Measurements from ENCODE around the gene MACROD1.
"Not testable (repeated sequence)": the region's sequence is repeated elsewhere in the genome, so short reads cannot be mapped to it uniquely, and the experiment has no call there.

MACROD1 gene

DNA sequence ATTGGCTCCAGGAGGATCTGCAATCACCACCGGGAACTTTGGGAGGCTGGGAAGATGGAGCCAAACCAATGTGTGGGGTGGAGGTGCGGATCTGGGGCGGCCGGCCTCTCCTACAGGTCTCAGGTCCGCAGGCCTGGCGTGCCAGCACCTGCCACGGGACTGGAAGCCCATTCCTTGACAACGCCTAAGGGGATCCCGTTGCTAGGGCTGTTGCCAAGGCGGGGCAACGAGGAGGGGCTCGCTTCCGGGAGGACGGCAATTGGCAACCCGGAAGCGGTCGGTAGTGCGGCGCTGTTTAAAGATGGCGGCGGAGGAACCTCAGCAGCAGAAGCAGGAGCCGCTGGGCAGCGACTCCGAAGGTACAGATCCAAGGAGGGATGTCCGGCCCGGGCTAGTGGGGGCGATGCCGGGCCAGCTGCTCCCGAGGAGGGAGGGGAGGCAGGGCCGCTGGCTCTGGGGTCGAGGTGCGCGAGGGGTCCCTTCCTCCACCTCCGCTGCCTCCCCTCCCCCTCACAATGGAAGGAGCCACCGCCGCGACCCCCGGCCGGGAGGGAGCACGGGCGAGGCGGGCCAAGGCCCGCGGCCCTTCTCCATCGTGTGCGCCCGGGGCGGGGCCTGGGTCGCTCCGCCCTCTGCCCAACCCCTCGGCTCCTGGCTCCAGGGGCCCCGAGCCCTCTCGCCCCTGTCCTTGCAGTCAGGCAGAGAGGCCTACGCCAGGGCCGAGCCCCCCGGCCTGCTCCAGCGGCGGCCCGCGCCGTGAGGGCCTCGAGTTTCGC, 179.6 kb downstream of the MACROD1 start, which contains the start of gene OTUB1:
TSS of gene OTUB1 (plus strand) at position 283 of the 776 bp plus-strand sequence. CDS start at position 302, 19 bp downstream.
- Mint-ChIP-seq H3K4me1 (peaks cover 20% of the 10 kb centered on the region), H3K27ac (peak within 1 kb of the TSS; percentile 86 to 97 (median 95)), H3K27me3 (ENCODE audit: low read depth) (no peaks in the 10 kb centered on the region), H3K36me3 (ENCODE audit: low read depth) (peaks cover 24% of the 10 kb centered on the region), H3K4me3 (peak within 1 kb of the TSS; percentile 97 to 100 (median 99)), H3K9me3 (no peaks in the 10 kb centered on the region)
- no peak for TF ChIP-seq CTCF (IDR thresholded peaks at IDR 0.05; ENCODE audit: unreplicated experiment in 3 of 3)

- no peak for TF ChIP-seq CTCF (IDR thresholded peaks at IDR 0.05; ENCODE audit: unreplicated experiment in 3 of 3)
These were observed 180.1 kb downstream of the MACROD1 start for GRCh38 chr11:63985812-63986155.

DNA sequence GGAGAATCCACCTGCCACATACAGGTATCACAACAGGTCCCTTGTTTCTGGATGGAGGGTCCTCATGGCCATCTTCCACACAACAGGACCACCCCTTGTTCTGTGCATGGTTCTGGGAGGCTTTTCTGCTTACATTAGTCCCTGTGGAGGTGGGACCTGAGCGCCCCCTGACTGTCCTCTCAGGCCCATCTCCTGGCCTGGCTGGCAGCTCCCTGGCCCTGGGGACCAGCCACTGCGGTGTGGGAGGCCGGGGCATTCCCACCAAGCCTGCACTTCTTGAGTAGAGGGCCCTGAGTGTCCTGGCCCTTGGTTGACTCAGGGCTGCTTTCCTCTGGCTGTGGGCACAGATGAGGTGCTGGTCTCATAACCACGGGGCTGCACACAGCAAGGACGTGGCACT, 186.5 kb downstream of the MACROD1 start:
- Mint-ChIP-seq H3K36me3 (ENCODE audit: low read depth) (peaks cover 8% of the 10 kb centered on the region), H3K27me3 (ENCODE audit: low read depth) (no peaks in the 10 kb centered on the region), H3K4me1 (peaks cover 21% of the 10 kb centered on the region), H3K27ac (no peak overlapping the region), H3K4me3 (no peak overlapping the region), H3K9me3 (no peaks in the 10 kb centered on the region)
- TF ChIP-seq CTCF (IDR thresholded peaks at IDR 0.05; ENCODE audit: unreplicated experiment in 3 of 3) = no peak

More at GRCh38 chr11:63985812-63986155, 180.1 kb downstream of the MACROD1 start:
- Mint-ChIP-seq H3K9me3 (no peaks in the 10 kb centered on the region), H3K27ac (peak overlapping the region; percentile 86 to 97 (median 95)), H3K4me3 (peak overlapping the region; percentile 97 to 100 (median 99)), H3K4me1 (peaks cover 20% of the 10 kb centered on the region), H3K36me3 (ENCODE audit: low read depth) (peaks cover 18% of the 10 kb centered on the region), H3K27me3 (ENCODE audit: low read depth) (no peaks in the 10 kb centered on the region)

DNA sequence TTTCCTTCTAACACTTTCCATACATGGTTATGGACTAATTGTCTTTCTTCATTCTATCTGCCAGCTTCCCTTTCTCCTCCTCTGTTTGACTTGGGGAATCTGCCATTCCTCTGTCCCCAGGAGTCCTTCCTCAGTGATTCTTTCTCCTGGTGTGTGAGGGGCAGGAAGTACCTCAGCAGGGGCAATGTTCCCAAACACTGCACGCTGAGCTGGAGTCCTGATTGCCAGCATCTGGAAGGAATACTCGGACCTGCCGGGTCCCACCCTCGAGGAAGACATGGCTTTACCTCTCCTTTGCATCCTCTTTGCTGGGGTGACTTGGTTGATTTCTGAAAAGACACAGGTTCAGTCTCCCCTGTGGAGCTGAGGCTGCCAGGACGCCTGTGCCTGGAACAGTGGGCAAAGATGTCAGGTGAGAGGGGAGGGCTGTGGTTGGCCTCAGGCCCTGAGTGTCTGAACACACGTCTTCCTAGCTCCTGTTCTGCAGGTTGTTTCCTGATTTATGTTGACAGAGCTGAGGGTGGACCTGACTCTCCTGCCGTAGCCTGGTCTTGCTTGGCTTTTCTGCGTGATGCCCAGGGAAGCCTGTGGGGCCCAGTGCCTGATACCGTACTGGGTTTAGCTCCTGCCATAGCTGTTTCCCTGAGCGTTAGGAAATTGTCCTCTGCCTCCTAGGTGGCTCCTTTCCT, 187.2 kb downstream of the MACROD1 start:
- Mint-ChIP-seq H3K27me3 (ENCODE audit: low read depth) (no peaks in the 10 kb centered on the region), H3K4me1 (peaks cover 26% of the 10 kb centered on the region), H3K36me3 (ENCODE audit: low read depth) (peaks cover 8% of the 10 kb centered on the region), H3K9me3 (no peaks in the 10 kb centered on the region), H3K27ac (peak overlapping the region in 1 of 3 experiments; percentile 35), H3K4me3 (peak overlapping the region; percentile 44 to 81 (median 46))
- TF ChIP-seq CTCF (IDR thresholded peaks at IDR 0.05; ENCODE audit: unreplicated experiment in 3 of 3) = no peak

DNA sequence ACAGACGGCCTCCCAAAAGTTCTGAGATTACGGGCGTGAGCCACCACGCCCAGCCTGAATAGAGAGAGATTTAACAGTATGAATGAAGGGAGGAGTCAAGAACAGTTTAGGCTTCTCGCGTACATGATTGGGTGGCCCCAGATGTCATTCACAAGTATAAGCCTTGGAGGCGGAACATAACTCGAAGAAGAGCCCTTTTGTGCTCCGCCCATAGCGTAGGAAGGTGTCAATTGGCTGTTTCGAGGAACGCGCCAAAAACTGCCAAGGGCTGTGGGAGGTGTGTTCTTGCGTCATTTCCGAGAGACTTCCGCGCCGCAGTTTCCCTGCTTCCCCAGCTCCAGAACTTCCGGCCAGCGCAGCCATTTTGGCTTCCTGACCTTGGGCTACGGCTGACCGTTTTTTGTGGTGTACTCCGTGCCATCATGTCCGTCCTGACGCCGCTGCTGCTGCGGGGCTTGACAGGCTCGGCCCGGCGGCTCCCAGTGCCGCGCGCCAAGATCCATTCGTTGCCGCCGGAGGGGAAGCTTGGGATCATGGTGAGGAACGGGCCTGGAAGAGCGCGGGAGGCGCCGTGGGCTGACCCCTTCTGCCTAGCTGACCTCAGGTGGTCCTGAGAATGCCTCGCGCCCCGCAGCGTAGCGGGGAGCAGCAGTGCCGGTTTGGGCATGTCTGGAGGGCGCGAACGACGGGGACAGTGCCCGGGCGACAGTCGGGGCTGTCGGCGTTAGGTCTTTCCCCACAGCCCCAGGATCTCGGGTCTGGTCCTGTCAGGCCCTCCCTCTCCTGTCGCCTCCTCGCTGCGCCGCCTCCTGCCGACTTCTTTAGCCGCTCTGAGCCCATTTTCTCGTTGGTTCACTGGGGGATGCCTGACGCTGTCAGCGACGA, 191.4 kb downstream of the MACROD1 start, which contains the start of gene COX8A:
TSS of gene COX8A (plus strand) at position 362 of the 885 bp plus-strand sequence. CDS start at position 423, 61 bp downstream.
- no peak for TF ChIP-seq CTCF (IDR thresholded peaks at IDR 0.05; ENCODE audit: unreplicated experiment in 3 of 3)
- Mint-ChIP-seq H3K27ac (peak within 1 kb of the TSS; percentile 99 to 100 (median 99)), H3K36me3 (ENCODE audit: low read depth) (peaks cover 8% of the 10 kb centered on the region), H3K4me1 (peaks cover 26% of the 10 kb centered on the region), H3K9me3 (no peaks in the 10 kb centered on the region), H3K4me3 (peak within 1 kb of the TSS; percentile 100), H3K27me3 (ENCODE audit: low read depth) (peaks cover 5% of the 10 kb centered on the region)

DNA sequence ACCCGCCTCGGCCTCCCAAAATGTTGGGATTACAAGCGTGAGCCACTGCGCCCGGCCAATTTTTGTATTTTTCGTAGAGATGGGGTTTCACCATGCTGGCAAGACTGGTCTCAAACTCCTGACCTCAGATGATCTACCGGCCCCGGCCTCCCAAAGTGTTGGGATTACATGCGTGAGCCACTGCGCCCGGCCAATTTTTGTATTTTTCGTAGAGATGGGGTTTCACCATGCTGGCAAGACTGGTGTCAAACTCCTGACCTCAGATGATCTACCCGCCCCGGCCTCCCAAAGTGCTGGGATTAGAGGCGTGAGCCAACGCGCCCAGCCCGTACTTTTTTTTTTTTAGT, 192.0 kb downstream of the MACROD1 start:
- H3K36me3 Mint-ChIP-seq (ENCODE audit: low read depth); H3K9me3 Mint-ChIP-seq; H3K27me3 Mint-ChIP-seq (ENCODE audit: low read depth): not testable (repeated sequence)
- H3K27ac Mint-ChIP-seq = peak overlapping the region; percentile 99 to 100 (median 99)
- peak overlapping the region; percentile 100 for H3K4me3 Mint-ChIP-seq
- peaks cover 26% of the 10 kb centered on the region for H3K4me1 Mint-ChIP-seq

Data from nephron (organoid).